OCI-M2 (cell line): Measurements from ENCODE around the gene IL17C.

ENCODE experiments used
- DNase-seq: peaks from one replicate; lab custom pipeline; 2025; ENCODE audit not compliant: unreplicated experiment; lab: John Stamatoyannopoulos, UW

The IL17C gene

GRCh38 chr16:88627531-88628411, 10.6 kb upstream of the IL17C start:
- DNase-seq: no peak

- DNase-seq: no peak
Observed at GRCh38 chr16:88628512-88628974, 9.8 kb upstream of the IL17C start.

GRCh38 chr16:88629835-88630234, 8.5 kb upstream of the IL17C start:
- DNase-seq: no peak

- DNase-seq: no peak
Observed at GRCh38 chr16:88630433-88630832, 7.9 kb upstream of the IL17C start.

- DNase-seq: no peak
Observed at GRCh38 chr16:88630941-88631340, 7.4 kb upstream of the IL17C start.

GRCh38 chr16:88631384-88631783, 7.0 kb upstream of the IL17C start:
- DNase-seq: no peak

GRCh38 chr16:88631920-88632586, 6.3 kb upstream of the IL17C start:
- DNase-seq: no peak

GRCh38 chr16:88632587-88632930, 5.8 kb upstream of the IL17C start:
- no peak for DNase-seq

GRCh38 chr16:88633684-88634140, 4.7 kb upstream of the IL17C start:
- DNase-seq: no peak

- no peak for DNase-seq
Observed at GRCh38 chr16:88634141-88634993, 4.0 kb upstream of the IL17C start.

GRCh38 chr16:88634994-88635670, 3.2 kb upstream of the IL17C start:
- DNase-seq: no peak

GRCh38 chr16:88635671-88636319, 2.6 kb upstream of the IL17C start:
- DNase-seq: no peak

GRCh38 chr16:88636488-88637265, 1.7 kb upstream of the IL17C start:
- no peak for DNase-seq

GRCh38 chr16:88639231-88640038, 1.1 kb downstream of the IL17C start:
- no peak for DNase-seq

GRCh38 chr16:88640039-88640495, 1.7 kb downstream of the IL17C start:
- no peak for DNase-seq

GRCh38 chr16:88640498-88641247, 2.3 kb downstream of the IL17C start:
- DNase-seq: no peak

- DNase-seq: no peak
Observed at GRCh38 chr16:88642881-88643643, 4.7 kb downstream of the IL17C start.
